GM23338 (cell line): ENCODE results near the gene MED17. TPM values are rescaled to one million over a fixed set of nuclear protein-coding genes. Genes with fewer than 3 reads are reported as not detected.

Source experiments
- ATAC-seq: fragments of 200-7000 bp; cut with Tn5 transposase; 3 replicates; pipeline ENCODE4 v1.9.1; 2020
- DNase-seq: peaks from one replicate; pipeline ENCODE4 v3.0.0-alpha.2; 2015; ENCODE audit warnings: low spot score
- H2AFZ ChIP-seq: fragments of 200-600 bp; sonication (generic); 2 replicates; pipeline ENCODE4 v1.8.0; 2016; ENCODE audit warnings: antibody characterized with exemption, mild to moderate bottlenecking, moderate library complexity
- H3F3A ChIP-seq: fragments of 200-600 bp; sonication (generic); replicated peaks from 2 replicates; pipeline ENCODE4 v1.8.0; 2017; ENCODE audit warnings: antibody characterized with exemption, mixed run types, low read depth
- H3K27ac ChIP-seq: fragments of 200-600 bp; sonication (generic); 2 replicates; pipeline ENCODE4 v1.6.1; 2016; ENCODE audit warnings: low read depth
- H3K27me3 ChIP-seq: fragments of 200-600 bp; sonication (generic); 2 replicates; pipeline ENCODE4 v1.8.0; 2016; ENCODE audit warnings: mild to moderate bottlenecking, mixed run types, moderate library complexity; ENCODE audit not compliant: insufficient read depth
- H3K36me3 ChIP-seq: fragments of 200-600 bp; sonication (generic); 2 replicates; pipeline ENCODE4 v1.8.0; 2016; ENCODE audit warnings: mild to moderate bottlenecking; ENCODE audit not compliant: insufficient read depth
- H3K4me1 ChIP-seq: fragments of 200-600 bp; sonication (generic); 2 replicates; pipeline ENCODE4 v1.8.0; 2016; ENCODE audit warnings: mild to moderate bottlenecking, moderate library complexity; ENCODE audit not compliant: insufficient read depth
- H3K4me2 ChIP-seq: fragments of 200-600 bp; sonication (generic); 2 replicates; pipeline ENCODE4 v1.7.1; 2017; ENCODE audit warnings: mixed run types
- H3K4me3 ChIP-seq: fragments of 200-600 bp; sonication (generic); 2 replicates; pipeline ENCODE4 v1.6.1; 2016; ENCODE audit warnings: mixed run types
- H3K79me2 ChIP-seq: fragments of 200-600 bp; sonication (generic); replicated peaks from 2 replicates; pipeline ENCODE4 v1.8.0; 2017; ENCODE audit warnings: mild to moderate bottlenecking; ENCODE audit not compliant: insufficient read depth
- H3K9me2 ChIP-seq: fragments of 200-600 bp; sonication (generic); 2 replicates; pipeline ENCODE4 v1.8.0; 2017; ENCODE audit not compliant: insufficient read depth
- H4K20me1 ChIP-seq: fragments of 200-600 bp; sonication (generic); replicated peaks from 2 replicates; pipeline ENCODE4 v1.8.0; 2017; ENCODE audit warnings: mild to moderate bottlenecking; ENCODE audit not compliant: insufficient read depth
- H3K27ac Mint-ChIP-seq: 2 replicates; pipeline ENCODE4 v1.8.0; 2020; ENCODE audit warnings: inconsistent platforms, mild to moderate bottlenecking, moderate library complexity, mixed read lengths
- H3K27me3 Mint-ChIP-seq: 3 replicates; pipeline ENCODE4 v1.8.0; 2022; ENCODE audit warnings: low read depth, mild to moderate bottlenecking, moderate library complexity, mixed read lengths, inconsistent platforms; ENCODE audit not compliant: insufficient read depth, poor library complexity
- H3K36me3 Mint-ChIP-seq: 3 replicates; pipeline ENCODE4 v1.8.0; 2021; ENCODE audit warnings: low read depth, mild to moderate bottlenecking, inconsistent platforms, moderate library complexity, mixed read lengths
- H3K4me1 Mint-ChIP-seq: 3 replicates; pipeline ENCODE4 v1.8.0; 2020; ENCODE audit warnings: mild to moderate bottlenecking, inconsistent platforms, mixed read lengths
- H3K4me3 Mint-ChIP-seq: 3 replicates; pipeline ENCODE4 v1.8.0; 2021; ENCODE audit warnings: moderate library complexity, mild to moderate bottlenecking, inconsistent platforms, mixed read lengths
- H3K9me3 Mint-ChIP-seq: 3 replicates; pipeline ENCODE4 v1.8.0; 2020; ENCODE audit warnings: moderate library complexity, mild to moderate bottlenecking, inconsistent platforms, mixed read lengths
- CREB1 ChIP-seq: fragments of 250-450 bp; sonication (Bioruptor Pico); IDR thresholded peaks from 2 replicates; pipeline ENCODE4 v1.5.0; 2020; ENCODE audit warnings: low read depth, mild to moderate bottlenecking, moderate library complexity
- EZH2 ChIP-seq: fragments of 200-600 bp; sonication (generic); IDR thresholded peaks from one replicate; pipeline ENCODE4 v1.8.0; 2017; ENCODE audit warnings: antibody characterized with exemption, mild to moderate bottlenecking, low read depth; ENCODE audit not compliant: unreplicated experiment
- EZH2phosphoT487 ChIP-seq: fragments of 200-600 bp; sonication (generic); IDR thresholded peaks from one replicate; pipeline ENCODE4 v1.8.1; 2018; ENCODE audit warnings: antibody characterized with exemption; ENCODE audit not compliant: unreplicated experiment
- JUNB ChIP-seq: IDR thresholded peaks from one replicate; pipeline ENCODE4 v1.6.1; 2016; ENCODE audit warnings: antibody characterized with exemption; ENCODE audit not compliant: unreplicated experiment
- NANOG ChIP-seq: IDR thresholded peaks from 2 replicates; pipeline ENCODE4 v1.6.1; 2016; ENCODE audit warnings: antibody characterized with exemption, borderline replicate concordance
- POLR2AphosphoS5 ChIP-seq: IDR thresholded peaks from 2 replicates; pipeline ENCODE4 v1.6.1; 2016; ENCODE audit warnings: antibody characterized with exemption, low read depth
- STAT1 ChIP-seq: IDR thresholded peaks from one replicate; pipeline ENCODE4 v1.6.1; 2016; ENCODE audit warnings: antibody characterized with exemption; ENCODE audit not compliant: unreplicated experiment
- ZNF114 ChIP-seq: fragments of 250-450 bp; sonication (Bioruptor Pico); IDR thresholded peaks from 2 replicates; pipeline ENCODE4 v1.5.0; 2020; ENCODE audit warnings: mild to moderate bottlenecking, moderate library complexity
- ZNF331 ChIP-seq: fragments of 250-450 bp; sonication (Bioruptor Pico); IDR thresholded peaks from 2 replicates; pipeline ENCODE4 v1.5.0; 2020; ENCODE audit warnings: low read depth, mild to moderate bottlenecking, moderate library complexity
- polyA plus RNA-seq: library from polyadenylated mRNA; unstranded; fragments of >200 nt; fragmentation: Nextera tagmentation; extraction: Ambion mirVana; gene quantifications from 2 replicates; pipeline ENCODE4 v1.2.1, GENCODE V29; 2016
- total RNA-seq: library from RNA; depleted of rRNA; stranded (reverse); fragments of >200 nt; shearing (Covaris generic); gene quantifications from 2 replicates; pipeline ENCODE4 v1.2.3, GENCODE V29; 2014
- TF ChIP-seq, protein P1 (sequence below), 2 experiments: fragments of 200-600 bp in 1 of 2; sonication (generic) in 1 of 2; conservative IDR thresholded peaks; 2 replicates each; pipeline versions ENCODE4 v1.5.1 to v1.6.1; 2016 to 2017; ENCODE audit warnings: antibody characterized with exemption in 2 of 2, low read depth in 2 of 2, mild to moderate bottlenecking in 2 of 2, moderate library complexity in 1 of 2
- TF ChIP-seq, protein P2 (sequence below): fragments of 250-450 bp; sonication (Bioruptor Pico); IDR thresholded peaks from 2 replicates; pipeline ENCODE4 v1.5.0; 2020; ENCODE audit warnings: mild to moderate bottlenecking, moderate library complexity
- TF ChIP-seq, protein P3 (sequence below): IDR thresholded peaks from one replicate; pipeline ENCODE4 v1.6.1; 2018; ENCODE audit warnings: antibody characterized with exemption; ENCODE audit not compliant: unreplicated experiment

Gene MED17
- total and polyA plus RNA-seq, 2 experiments from 2014 or later: 19.1 to 31.2 TPM

- TF ChIP-seq EZH2phosphoT487: no peak
Measured at GRCh38 chr11:93842034-93842433, 58.0 kb downstream of the MED17 start (continued).

- Mint-ChIP-seq H3K4me3 (no peak overlapping the region), H3K27ac (no peak overlapping the region), H3K9me3 (no peaks in the 10 kb centered on the region), H3K36me3 (no peaks in the 10 kb centered on the region), H3K27me3 (peaks cover 8% of the 10 kb centered on the region), H3K4me1 (peaks cover 2% of the 10 kb centered on the region; the same call in 1 of the 3 replicates)
- DNase-seq (no peak), ATAC-seq (no peak)
- no peak for TF ChIP-seq STAT1
- TF ChIP-seq, protein P1, sequence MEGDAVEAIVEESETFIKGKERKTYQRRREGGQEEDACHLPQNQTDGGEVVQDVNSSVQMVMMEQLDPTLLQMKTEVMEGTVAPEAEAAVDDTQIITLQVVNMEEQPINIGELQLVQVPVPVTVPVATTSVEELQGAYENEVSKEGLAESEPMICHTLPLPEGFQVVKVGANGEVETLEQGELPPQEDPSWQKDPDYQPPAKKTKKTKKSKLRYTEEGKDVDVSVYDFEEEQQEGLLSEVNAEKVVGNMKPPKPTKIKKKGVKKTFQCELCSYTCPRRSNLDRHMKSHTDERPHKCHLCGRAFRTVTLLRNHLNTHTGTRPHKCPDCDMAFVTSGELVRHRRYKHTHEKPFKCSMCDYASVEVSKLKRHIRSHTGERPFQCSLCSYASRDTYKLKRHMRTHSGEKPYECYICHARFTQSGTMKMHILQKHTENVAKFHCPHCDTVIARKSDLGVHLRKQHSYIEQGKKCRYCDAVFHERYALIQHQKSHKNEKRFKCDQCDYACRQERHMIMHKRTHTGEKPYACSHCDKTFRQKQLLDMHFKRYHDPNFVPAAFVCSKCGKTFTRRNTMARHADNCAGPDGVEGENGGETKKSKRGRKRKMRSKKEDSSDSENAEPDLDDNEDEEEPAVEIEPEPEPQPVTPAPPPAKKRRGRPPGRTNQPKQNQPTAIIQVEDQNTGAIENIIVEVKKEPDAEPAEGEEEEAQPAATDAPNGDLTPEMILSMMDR (conservative IDR thresholded peaks at IDR 0.05; ENCODE audit: low read depth in 2 of 2): no peak
- TF ChIP-seq CREB1 (CRISPR knock-in tag): no peak
- TF ChIP-seq, protein P2, sequence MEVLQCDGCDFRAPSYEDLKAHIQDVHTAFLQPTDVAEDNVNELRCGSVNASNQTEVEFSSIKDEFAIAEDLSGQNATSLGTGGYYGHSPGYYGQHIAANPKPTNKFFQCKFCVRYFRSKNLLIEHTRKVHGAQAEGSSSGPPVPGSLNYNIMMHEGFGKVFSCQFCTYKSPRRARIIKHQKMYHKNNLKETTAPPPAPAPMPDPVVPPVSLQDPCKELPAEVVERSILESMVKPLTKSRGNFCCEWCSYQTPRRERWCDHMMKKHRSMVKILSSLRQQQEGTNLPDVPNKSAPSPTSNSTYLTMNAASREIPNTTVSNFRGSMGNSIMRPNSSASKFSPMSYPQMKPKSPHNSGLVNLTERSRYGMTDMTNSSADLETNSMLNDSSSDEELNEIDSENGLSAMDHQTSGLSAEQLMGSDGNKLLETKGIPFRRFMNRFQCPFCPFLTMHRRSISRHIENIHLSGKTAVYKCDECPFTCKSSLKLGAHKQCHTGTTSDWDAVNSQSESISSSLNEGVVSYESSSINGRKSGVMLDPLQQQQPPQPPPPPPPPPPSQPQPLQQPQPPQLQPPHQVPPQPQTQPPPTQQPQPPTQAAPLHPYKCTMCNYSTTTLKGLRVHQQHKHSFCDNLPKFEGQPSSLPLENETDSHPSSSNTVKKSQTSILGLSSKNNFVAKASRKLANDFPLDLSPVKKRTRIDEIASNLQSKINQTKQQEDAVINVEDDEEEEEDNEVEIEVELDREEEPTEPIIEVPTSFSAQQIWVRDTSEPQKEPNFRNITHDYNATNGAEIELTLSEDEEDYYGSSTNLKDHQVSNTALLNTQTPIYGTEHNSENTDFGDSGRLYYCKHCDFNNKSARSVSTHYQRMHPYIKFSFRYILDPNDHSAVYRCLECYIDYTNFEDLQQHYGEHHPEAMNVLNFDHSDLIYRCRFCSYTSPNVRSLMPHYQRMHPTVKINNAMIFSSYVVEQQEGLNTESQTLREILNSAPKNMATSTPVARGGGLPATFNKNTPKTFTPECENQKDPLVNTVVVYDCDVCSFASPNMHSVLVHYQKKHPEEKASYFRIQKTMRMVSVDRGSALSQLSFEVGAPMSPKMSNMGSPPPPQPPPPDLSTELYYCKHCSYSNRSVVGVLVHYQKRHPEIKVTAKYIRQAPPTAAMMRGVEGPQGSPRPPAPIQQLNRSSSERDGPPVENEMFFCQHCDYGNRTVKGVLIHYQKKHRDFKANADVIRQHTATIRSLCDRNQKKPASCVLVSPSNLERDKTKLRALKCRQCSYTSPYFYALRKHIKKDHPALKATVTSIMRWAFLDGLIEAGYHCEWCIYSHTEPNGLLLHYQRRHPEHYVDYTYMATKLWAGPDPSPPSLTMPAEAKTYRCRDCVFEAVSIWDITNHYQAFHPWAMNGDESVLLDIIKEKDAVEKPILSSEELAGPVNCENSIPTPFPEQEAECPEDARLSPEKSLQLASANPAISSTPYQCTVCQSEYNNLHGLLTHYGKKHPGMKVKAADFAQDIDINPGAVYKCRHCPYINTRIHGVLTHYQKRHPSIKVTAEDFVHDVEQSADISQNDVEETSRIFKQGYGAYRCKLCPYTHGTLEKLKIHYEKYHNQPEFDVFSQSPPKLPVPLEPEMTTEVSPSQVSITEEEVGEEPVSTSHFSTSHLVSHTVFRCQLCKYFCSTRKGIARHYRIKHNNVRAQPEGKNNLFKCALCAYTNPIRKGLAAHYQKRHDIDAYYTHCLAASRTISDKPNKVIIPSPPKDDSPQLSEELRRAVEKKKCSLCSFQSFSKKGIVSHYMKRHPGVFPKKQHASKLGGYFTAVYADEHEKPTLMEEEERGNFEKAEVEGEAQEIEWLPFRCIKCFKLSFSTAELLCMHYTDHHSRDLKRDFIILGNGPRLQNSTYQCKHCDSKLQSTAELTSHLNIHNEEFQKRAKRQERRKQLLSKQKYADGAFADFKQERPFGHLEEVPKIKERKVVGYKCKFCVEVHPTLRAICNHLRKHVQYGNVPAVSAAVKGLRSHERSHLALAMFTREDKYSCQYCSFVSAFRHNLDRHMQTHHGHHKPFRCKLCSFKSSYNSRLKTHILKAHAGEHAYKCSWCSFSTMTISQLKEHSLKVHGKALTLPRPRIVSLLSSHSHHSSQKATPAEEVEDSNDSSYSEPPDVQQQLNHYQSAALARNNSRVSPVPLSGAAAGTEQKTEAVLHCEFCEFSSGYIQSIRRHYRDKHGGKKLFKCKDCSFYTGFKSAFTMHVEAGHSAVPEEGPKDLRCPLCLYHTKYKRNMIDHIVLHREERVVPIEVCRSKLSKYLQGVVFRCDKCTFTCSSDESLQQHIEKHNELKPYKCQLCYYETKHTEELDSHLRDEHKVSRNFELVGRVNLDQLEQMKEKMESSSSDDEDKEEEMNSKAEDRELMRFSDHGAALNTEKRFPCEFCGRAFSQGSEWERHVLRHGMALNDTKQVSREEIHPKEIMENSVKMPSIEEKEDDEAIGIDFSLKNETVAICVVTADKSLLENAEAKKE: no peak
- no peak for TF ChIP-seq EZH2
- TF ChIP-seq ZNF331 (CRISPR knock-in tag): no peak
- TF ChIP-seq, protein P3, sequence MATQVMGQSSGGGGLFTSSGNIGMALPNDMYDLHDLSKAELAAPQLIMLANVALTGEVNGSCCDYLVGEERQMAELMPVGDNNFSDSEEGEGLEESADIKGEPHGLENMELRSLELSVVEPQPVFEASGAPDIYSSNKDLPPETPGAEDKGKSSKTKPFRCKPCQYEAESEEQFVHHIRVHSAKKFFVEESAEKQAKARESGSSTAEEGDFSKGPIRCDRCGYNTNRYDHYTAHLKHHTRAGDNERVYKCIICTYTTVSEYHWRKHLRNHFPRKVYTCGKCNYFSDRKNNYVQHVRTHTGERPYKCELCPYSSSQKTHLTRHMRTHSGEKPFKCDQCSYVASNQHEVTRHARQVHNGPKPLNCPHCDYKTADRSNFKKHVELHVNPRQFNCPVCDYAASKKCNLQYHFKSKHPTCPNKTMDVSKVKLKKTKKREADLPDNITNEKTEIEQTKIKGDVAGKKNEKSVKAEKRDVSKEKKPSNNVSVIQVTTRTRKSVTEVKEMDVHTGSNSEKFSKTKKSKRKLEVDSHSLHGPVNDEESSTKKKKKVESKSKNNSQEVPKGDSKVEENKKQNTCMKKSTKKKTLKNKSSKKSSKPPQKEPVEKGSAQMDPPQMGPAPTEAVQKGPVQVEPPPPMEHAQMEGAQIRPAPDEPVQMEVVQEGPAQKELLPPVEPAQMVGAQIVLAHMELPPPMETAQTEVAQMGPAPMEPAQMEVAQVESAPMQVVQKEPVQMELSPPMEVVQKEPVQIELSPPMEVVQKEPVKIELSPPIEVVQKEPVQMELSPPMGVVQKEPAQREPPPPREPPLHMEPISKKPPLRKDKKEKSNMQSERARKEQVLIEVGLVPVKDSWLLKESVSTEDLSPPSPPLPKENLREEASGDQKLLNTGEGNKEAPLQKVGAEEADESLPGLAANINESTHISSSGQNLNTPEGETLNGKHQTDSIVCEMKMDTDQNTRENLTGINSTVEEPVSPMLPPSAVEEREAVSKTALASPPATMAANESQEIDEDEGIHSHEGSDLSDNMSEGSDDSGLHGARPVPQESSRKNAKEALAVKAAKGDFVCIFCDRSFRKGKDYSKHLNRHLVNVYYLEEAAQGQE: no peak
- no peak for TF ChIP-seq ZNF114 (CRISPR knock-in tag)
- no peak for TF ChIP-seq POLR2AphosphoS5
- TF ChIP-seq NANOG: no peak
- TF ChIP-seq EZH2phosphoT487: no peak
- no peak for TF ChIP-seq JUNB
- no peaks in the 10 kb centered on the region for H4K20me1 ChIP-seq
- no peaks in the 10 kb centered on the region for H3K9me2 ChIP-seq
- H3F3A ChIP-seq: no peaks in the 10 kb centered on the region
- no peak overlapping the region for H3K27ac ChIP-seq
- H3K4me1 ChIP-seq: no peaks in the 10 kb centered on the region
- H3K36me3 ChIP-seq: no peaks in the 10 kb centered on the region
- H3K27me3 ChIP-seq: no peaks in the 10 kb centered on the region
- no peak overlapping the region for H3K4me3 ChIP-seq
- H3K79me2 ChIP-seq: no peaks in the 10 kb centered on the region
- H3K4me2 ChIP-seq: no peak overlapping the region
- no peak overlapping the region for H2AFZ ChIP-seq
Measured at GRCh38 chr11:93842461-93842860, 58.4 kb downstream of the MED17 start.
